IPS-NIHi7 (cell line): ENCODE measurements around the gene C13orf42.

Source experiments
- DNase-seq: peaks from one replicate; pipeline ENCODE4 v3.0.0; 2012; ENCODE audit warnings: mixed read lengths; ENCODE audit errors: extremely low spot score

The C13orf42 gene

GRCh38 chr13:51065372-51066090 is 45.5 kb downstream of the C13orf42 start:
- no peak for DNase-seq

- no peak for DNase-seq
Measured at GRCh38 chr13:51064753-51065152, 46.3 kb downstream of the C13orf42 start.

- no peak for DNase-seq
Measured at GRCh38 chr13:51063909-51064308, 47.2 kb downstream of the C13orf42 start.

DNA sequence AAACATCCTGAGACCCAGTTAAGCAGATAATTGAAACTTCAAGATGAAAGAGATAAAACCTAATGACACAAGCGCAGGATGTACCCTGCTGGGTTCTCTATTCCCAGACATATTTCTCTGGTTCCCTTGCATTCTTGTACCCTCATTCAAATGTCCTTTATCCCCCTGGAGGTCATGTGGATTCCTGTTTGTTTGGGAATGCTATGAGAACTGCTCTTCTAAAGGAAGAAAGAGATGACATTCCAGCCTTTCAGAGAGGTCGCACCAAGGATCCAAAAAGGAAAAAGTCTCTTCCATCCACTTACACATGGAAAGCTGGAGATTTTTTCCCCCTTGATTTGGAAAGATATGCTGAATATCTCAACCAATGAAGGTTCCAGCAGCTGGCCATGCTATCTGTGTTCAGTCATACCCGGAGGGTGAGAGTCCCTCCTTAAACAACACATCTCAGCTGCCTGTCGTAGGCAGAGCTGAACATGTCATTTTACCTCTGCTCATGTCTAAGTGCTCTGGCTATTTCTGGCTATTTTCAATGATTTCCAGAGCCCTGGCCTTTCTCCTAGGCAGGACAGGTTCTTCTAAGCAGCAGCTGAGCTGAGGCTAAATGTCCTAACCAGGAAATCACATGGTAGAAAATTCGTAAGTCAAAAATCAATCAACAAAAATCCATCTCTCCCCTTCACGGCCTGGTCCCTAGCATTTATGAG is 52.5 kb downstream of the C13orf42 start:
- no peak for DNase-seq

GRCh38 chr13:51057906-51058305 is 53.2 kb downstream of the C13orf42 start:
- DNase-seq, result no peak

DNA sequence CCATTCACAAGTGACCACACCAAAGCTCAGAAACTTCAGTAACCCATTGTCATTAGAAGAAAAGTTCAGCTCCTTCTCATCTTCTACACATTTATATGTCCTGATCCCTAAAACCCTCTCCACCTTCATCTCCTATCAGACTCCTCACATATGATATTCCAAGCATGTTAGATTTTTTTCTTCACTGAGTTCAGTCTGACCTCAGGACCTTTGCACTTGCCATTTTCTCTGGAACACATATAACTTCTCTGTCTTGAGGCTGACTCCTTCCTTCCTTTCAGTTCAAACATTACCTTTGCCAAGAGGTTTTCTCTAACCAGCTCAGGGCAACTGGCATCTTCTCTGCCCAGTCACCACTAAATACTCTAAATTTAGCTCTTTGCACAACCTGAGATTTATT is 54.1 kb downstream of the C13orf42 start:
- no peak for DNase-seq

DNA sequence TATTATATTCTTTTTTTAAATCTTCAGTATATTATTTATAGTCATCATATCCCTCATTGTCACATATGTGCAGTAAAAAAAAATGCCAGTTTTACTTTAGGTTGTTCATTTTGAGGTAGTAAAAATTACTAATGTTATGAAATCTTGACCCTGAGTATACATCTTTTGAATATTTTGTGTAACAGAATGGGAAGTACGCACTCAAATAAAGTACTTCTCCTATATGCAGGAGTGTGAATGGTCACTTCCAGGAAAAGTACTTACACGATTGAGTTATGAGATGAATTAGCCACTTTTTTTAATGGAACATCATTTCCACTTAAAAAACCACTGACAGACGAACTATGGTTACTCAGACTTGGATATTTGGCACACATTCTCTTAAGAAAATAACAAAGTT is 58.5 kb downstream of the C13orf42 start:
- DNase-seq, result no peak

GRCh38 chr13:51050021-51050830 is 60.8 kb downstream of the C13orf42 start:
- no peak for DNase-seq

DNA sequence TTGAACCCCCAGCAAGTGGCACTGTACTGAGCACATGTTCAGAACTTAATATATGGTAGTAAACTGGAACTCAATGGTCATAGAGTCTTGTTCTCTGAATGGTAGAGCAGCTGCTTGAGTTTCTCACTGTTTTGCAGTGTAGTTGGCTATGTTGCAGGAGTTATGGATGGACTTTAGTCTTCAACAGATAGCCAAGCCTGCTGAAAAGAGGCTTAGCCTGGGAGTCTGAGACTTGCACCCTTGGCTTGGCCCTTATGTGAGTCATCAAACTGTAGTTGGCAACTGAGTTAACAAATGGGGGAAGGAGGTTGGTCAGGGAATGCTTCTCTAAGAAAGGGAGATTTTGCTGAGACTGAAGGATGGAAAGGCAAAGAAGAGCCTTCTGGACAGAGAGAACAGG is 62.5 kb downstream of the C13orf42 start:
- DNase-seq, result no peak

- DNase-seq, result no peak
Measured at GRCh38 chr13:51048166-51048461, 63.0 kb downstream of the C13orf42 start.

DNA sequence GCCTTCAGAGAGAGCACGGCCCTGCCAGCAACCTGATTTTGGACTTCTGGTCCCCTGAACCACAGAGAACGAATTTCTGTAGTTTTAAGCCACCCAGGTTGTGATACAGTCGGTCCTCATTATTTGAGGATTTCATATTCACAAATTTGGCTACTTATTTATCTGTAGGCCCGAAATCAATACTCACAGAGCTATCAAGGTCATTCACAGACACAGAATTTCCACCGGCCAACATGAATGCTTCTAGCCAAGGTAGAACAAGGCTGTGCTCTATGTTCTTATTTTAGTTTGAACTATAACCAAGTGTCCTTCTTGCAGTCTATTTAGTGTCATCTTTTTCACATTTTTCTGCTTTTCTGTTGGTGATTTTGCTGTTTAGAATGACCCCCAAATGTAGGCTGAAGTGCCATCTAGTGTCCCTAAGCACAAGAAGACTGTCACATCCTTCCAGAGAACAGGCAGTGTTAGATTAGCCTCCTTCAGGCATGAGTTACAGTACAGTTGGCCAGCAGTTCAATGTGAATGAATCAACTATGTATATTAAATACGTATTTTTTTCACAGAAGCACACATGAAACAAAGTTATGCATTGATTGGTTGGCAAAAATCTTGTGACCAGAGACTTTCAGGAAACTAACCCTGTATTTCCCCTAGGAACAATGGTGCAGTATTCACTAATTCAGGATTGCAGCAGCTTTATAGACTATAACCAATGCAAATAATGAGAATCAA is 63.5 kb downstream of the C13orf42 start:
- DNase-seq, result no peak

DNA sequence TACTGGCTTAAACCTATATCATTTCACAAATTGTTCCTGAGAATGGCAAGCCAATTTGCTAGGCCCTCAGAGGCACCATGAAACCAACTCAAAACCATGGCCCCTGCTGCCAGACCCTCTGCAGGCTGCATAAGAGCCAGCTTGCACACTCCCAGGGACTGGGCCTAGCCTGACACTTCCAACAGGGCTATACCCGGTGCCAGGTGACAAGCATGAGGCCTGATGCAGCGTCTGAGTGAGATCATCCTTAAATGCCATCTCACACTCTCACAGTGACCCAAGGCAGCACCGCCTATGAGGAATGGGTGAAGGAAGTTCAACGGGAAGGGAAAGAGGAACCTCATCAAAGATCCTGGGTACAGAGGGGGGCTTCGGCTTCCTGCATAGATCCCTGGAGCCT is 65.6 kb downstream of the C13orf42 start:
- no peak for DNase-seq

DNA sequence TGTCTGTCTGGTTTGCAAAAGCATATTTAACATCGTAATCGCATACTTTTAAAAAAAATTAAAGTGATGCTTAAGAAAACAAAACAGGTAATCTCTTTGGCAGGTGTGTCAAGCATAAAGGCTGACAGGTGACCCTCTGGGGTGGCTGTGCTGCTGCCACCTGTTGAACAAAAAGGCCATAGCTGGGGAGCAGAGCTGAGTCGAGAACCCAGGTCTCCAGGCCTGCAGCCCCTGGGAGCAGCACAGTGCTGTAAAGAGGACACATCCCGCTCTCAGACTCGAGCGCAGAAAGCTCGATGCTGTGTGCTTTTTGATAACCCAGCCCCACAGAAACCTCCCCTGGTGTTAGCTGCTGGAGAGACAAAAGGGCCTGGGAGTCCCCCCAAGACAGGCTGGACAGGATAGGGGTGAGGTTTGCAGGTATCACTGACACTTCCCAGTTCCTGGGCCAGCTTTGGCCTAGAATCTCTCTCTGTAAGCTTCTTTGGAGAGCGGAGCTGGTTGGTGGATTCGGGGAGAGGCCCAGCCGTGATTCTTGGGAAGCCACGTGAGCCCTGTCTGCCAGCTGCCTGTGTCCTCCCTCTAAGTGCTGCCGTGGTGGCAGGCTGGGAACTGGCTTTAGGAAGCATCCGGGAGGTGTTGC is 66.9 kb downstream of the C13orf42 start:
- peak; percentile 48 for DNase-seq

DNA sequence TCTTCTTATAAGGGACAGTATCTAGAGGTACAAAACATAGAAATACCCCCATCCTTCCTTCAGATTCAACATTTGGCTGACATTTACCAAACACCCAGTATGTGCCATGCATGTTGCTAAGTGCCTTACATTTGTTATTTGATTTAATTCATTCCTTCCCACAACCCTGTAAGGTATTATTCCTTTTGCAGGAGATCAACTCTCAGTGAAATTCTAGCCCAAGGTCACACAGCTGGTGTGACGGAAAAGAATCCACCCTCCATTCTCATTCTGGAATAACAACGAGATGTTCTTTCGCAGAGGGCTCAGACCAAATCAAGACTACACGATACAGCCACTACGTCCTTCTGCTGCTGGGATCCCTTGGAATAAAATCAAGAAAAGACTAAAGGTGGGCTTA is 67.8 kb downstream of the C13orf42 start:
- DNase-seq, result no peak

DNA sequence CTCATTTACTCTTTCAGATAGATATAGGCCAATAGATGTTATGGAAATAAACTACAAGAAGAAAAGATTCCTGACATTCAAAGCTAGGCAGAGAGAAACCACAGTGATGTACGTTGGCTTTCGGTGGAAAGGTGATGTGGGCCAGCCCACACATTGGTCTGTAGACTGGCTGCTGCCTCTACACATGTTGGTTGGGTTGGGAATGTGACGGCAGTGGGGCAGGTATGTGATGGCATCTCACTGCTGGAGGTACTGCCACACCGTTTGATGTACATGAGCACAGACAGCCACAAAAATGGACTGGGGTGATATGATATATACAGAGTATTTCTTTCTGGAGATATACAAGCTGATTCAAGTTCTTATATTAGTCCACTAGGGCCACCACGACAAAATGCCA is 69.4 kb downstream of the C13orf42 start:
- no peak for DNase-seq

DNA sequence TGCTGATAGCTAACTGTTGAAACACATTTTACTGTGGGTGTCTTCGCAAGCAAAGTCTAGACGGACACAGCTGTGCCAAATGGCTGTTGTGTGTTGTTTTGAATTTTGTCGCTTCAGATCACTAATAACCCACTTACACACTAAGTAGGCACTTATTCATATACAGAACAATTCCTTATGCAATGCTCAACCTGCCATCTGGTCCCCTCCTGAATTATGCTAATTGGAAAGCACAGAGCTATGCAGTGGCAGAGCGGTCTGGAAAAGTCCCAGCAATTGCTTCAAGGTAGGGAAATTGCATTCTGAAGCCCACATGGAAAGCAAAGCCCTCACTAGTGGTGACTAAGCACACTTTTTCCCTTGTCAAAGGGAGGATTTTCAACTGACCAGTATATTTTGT is 69.9 kb downstream of the C13orf42 start:
- DNase-seq, result no peak

- no peak for DNase-seq
Measured at GRCh38 chr13:51040431-51040830, 70.6 kb downstream of the C13orf42 start.

GRCh38 chr13:51036418-51036817 is 74.7 kb downstream of the C13orf42 start:
- no peak for DNase-seq

DNA sequence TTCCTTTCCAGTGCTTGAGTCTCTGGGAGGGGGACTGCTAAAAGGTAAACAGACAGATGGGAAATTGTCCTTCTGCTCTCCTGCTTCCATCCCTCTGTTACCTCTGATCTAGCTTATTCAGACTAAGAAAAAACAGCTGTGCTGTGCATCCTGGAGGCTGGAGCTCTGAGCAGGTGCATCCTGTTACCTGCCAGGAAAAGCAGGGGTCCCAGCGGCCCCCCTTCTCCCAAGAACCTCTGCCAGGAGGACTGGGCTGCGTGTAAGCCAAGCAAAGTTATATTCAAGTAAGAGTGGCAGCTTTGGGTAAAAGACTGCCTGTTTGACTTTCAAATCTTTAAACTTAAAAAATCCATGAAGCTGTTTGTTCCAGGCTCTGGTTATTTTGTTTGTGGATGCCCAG is 75.1 kb downstream of the C13orf42 start:
- no peak for DNase-seq

- DNase-seq, result no peak
Measured at GRCh38 chr13:51035469-51035868, 75.6 kb downstream of the C13orf42 start.

DNA sequence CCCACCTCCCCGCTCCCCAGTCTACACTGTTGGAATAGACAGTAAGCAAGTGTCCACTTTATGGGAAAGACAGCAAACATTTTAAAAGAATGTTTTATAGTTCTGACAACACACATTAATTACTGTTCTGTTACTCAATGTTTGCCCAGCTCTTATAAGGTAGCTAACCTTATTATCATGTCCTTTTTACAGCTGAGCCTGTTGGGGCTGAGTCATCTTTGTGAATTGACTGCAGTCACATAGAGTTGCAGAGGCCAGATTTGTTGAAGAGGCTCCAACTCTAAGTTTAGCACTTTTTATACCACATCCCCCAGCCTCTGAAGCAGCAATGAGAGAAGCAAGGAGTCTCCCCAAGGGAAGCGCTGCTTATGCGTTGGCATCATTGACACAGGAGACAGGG is 76.2 kb downstream of the C13orf42 start:
- no peak for DNase-seq
